ENCODE results near the gene ESRP2. TPM values are rescaled to one million over a fixed set of nuclear protein-coding genes. Genes with fewer than 3 reads are reported as not detected.

ESRP2 gene
- total RNA-seq, 1 donor from 2014 or later = 127 TPM

GRCh38 chr16:68217506-68217905 is 18.4 kb downstream of the ESRP2 start:
- DNase-seq (ENCODE audit: low spot score) = no peak

GRCh38 chr16:68216240-68216639 is 19.7 kb downstream of the ESRP2 start:
- DNase-seq (ENCODE audit: low spot score) = no peak

GRCh38 chr16:68215302-68215701 is 20.6 kb downstream of the ESRP2 start:
- DNase-seq (ENCODE audit: low spot score) = no peak

GRCh38 chr16:68214726-68215125 is 21.2 kb downstream of the ESRP2 start:
- DNase-seq (ENCODE audit: low spot score) = no peak

- no peak for DNase-seq (ENCODE audit: low spot score)
Observed at GRCh38 chr16:68206245-68206644, 29.7 kb downstream of the ESRP2 start.

- no peak for DNase-seq (ENCODE audit: low spot score)
Observed at GRCh38 chr16:68202091-68202519, 33.8 kb downstream of the ESRP2 start.

GRCh38 chr16:68200088-68200783 is 35.7 kb downstream of the ESRP2 start:
- DNase-seq (ENCODE audit: low spot score) = no peak

GRCh38 chr16:68197250-68197649 is 38.7 kb downstream of the ESRP2 start:
- DNase-seq (ENCODE audit: low spot score) = no peak

- no peak for DNase-seq (ENCODE audit: low spot score)
Observed at GRCh38 chr16:68194251-68194650, 41.7 kb downstream of the ESRP2 start.

GRCh38 chr16:68190736-68191510 is 45.0 kb downstream of the ESRP2 start:
- no peak for DNase-seq (ENCODE audit: low spot score)

- DNase-seq (ENCODE audit: low spot score) = no peak
Observed at GRCh38 chr16:68190081-68190480, 45.8 kb downstream of the ESRP2 start.

GRCh38 chr16:68188170-68188569 is 47.8 kb downstream of the ESRP2 start:
- no peak for DNase-seq (ENCODE audit: low spot score)

GRCh38 chr16:68187505-68187904 is 48.4 kb downstream of the ESRP2 start:
- no peak for DNase-seq (ENCODE audit: low spot score)

GRCh38 chr16:68186877-68187276 is 49.0 kb downstream of the ESRP2 start:
- no peak for DNase-seq (ENCODE audit: low spot score)

- DNase-seq (ENCODE audit: low spot score) = no peak
Observed at GRCh38 chr16:68183046-68183445, 52.9 kb downstream of the ESRP2 start.

- no peak for DNase-seq (ENCODE audit: low spot score)
Observed at GRCh38 chr16:68179855-68180254, 56.1 kb downstream of the ESRP2 start.

- DNase-seq (ENCODE audit: low spot score) = no peak
Observed at GRCh38 chr16:68179196-68179795, 56.6 kb downstream of the ESRP2 start.

Other genes with a start within 250 kb of the ESRP2 start
- gene DPEP2, start 236.6 kb downstream of the ESRP2 start, total RNA-seq = 7.0 TPM
- gene DPEP2NB, start 220.2 kb downstream of the ESRP2 start, total RNA-seq = not detected
- gene DDX28, start 212.9 kb downstream of the ESRP2 start, total RNA-seq = 15.5 TPM
- 26.6 TPM for gene DUS2, start 212.8 kb downstream of the ESRP2 start, total RNA-seq
- 44.0 TPM for gene NFATC3, start 150.8 kb downstream of the ESRP2 start, total RNA-seq
- 15.9 TPM for gene PLA2G15, start 9.2 kb upstream of the ESRP2 start, total RNA-seq
- 29.4 TPM for gene SLC7A6, start 28.4 kb upstream of the ESRP2 start, total RNA-seq
- gene SLC7A6OS, start 74.8 kb upstream of the ESRP2 start, total RNA-seq = 23.4 TPM
- gene PRMT7, start 74.9 kb upstream of the ESRP2 start, total RNA-seq = 64.7 TPM
- 1.6 TPM for gene SMPD3, start 212.4 kb upstream of the ESRP2 start, total RNA-seq